GM18508 (cell line): ENCODE data around the gene KCNC3.

Source experiments
- ATAC-seq: cut with Tn5 transposase; IDR thresholded peaks from one replicate; pipeline ENCODE4 v1.9.1; 2021; ENCODE audit warnings: moderate number of reproducible peaks; ENCODE audit not compliant: insufficient read depth, unreplicated experiment

Gene KCNC3

GRCh38 chr19:50329146-50329925, at the start of gene KCNC3:
KCNC3 (minus strand) TSS chr19:50329377; CDS start chr19:50329082, 295 bp downstream.
- no peak for ATAC-seq

GRCh38 chr19:50378863-50379236, 49.7 kb upstream of the KCNC3 start:
- no peak for ATAC-seq

GRCh38 chr19:50378169-50378862, 49.1 kb upstream of the KCNC3 start:
- ATAC-seq: no peak

GRCh38 chr19:50377517-50377916, 48.3 kb upstream of the KCNC3 start:
- ATAC-seq: no peak

- no peak for ATAC-seq
These were observed 47.9 kb upstream of the KCNC3 start for GRCh38 chr19:50377051-50377461.

- ATAC-seq: peak; percentile 59
These were observed 47.2 kb upstream of the KCNC3 start, which contains the start of gene NR1H2 for GRCh38 chr19:50376166-50377050. NR1H2 (plus strand) TSS chr19:50376457; CDS start chr19:50377606, 1,149 bp downstream.

- ATAC-seq: no peak
These were observed 42.8 kb upstream of the KCNC3 start for GRCh38 chr19:50371914-50372475.

GRCh38 chr19:50368649-50369570, 39.7 kb upstream of the KCNC3 start:
- ATAC-seq: no peak

- ATAC-seq: no peak
These were observed 36.5 kb upstream of the KCNC3 start, which contains the start of gene NAPSA for GRCh38 chr19:50365434-50366306. NAPSA (minus strand) TSS chr19:50365639; CDS start chr19:50365621, 18 bp downstream.

- ATAC-seq: no peak
These were observed 33.7 kb upstream of the KCNC3 start for GRCh38 chr19:50362656-50363424.

- ATAC-seq: no peak
These were observed 32.8 kb upstream of the KCNC3 start for GRCh38 chr19:50362030-50362412.

- ATAC-seq: no peak
These were observed 32.3 kb upstream of the KCNC3 start for GRCh38 chr19:50361290-50362029.

GRCh38 chr19:50359328-50359818, 30.2 kb upstream of the KCNC3 start:
- no peak for ATAC-seq

- no peak for ATAC-seq
These were observed 29.5 kb upstream of the KCNC3 start for GRCh38 chr19:50358483-50359327.

- ATAC-seq: no peak
These were observed 28.3 kb upstream of the KCNC3 start for GRCh38 chr19:50357178-50358100.
